Measurements from ENCODE around the gene KIF16B.

DNA sequence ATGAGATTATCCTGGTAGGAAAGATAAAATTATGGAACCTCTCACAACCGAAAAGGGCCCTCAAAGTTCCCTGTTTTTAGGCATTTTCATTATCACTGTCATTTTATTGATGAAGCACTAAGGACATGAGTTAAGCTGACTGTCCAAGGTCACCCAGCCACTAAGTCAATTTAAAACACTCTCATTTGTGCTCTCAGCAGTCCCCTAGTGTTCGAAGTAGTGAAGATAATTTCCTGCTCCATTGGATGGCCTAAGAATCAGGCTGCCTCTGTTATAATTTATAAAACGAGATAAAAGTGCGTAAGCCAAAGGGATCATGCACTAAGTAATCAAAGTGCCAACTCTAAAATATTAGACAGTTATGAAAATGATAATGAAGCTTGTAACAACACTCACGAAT is 169.1 kb downstream of the KIF16B start:
- TF ChIP-seq, protein P1, sequence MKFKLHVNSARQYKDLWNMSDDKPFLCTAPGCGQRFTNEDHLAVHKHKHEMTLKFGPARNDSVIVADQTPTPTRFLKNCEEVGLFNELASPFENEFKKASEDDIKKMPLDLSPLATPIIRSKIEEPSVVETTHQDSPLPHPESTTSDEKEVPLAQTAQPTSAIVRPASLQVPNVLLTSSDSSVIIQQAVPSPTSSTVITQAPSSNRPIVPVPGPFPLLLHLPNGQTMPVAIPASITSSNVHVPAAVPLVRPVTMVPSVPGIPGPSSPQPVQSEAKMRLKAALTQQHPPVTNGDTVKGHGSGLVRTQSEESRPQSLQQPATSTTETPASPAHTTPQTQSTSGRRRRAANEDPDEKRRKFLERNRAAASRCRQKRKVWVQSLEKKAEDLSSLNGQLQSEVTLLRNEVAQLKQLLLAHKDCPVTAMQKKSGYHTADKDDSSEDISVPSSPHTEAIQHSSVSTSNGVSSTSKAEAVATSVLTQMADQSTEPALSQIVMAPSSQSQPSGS (CRISPR knock-in tag; IDR thresholded peaks at IDR 0.05; ENCODE audit: borderline replicate concordance, low read depth): no peak
- no peak for TF ChIP-seq NR1H2 (CRISPR knock-in tag; IDR thresholded peaks at IDR 0.05)

Measured in WTC11 (cell line).